ENCODE data around the gene MSI1. TPM values are rescaled to one million over a fixed set of nuclear protein-coding genes. Genes with fewer than 3 reads are reported as not detected.

The MSI1 gene
- total and polyA plus RNA-seq, 10 of the 15 experiments (the other 5 are each of a cell fraction or from before 2014, with no cell fraction given) = 0.04 TPM; not detected in 9

GRCh38 chr12:120292411-120292660 is 76.6 kb downstream of the MSI1 start:
- Histone ChIP-seq H3K27me3 (replicated peaks in 1 of 2; ENCODE audit: control insufficient read depth in 2 of 2, insufficient read depth in 2 of 2, low read length in 1 of 2) (no peaks in the 10 kb centered on the region), H3K9me3 (replicated peaks; ENCODE audit: control insufficient read depth, insufficient read depth, low read length) (no peaks in the 10 kb centered on the region), H3K9ac (ENCODE audit: control insufficient read depth, insufficient read depth, low read length) (peak overlapping the region; percentile 91), H3K79me2 (ENCODE audit: control insufficient read depth, insufficient read depth, low read length) (no peaks in the 10 kb centered on the region), H3K4me1 (ENCODE audit: control insufficient read depth, insufficient read depth, low read length) (peaks cover 9% of the 10 kb centered on the region), H3K36me3 (ENCODE audit: control insufficient read depth in 2 of 2, insufficient read depth in 2 of 2, low read length in 1 of 2) (no peaks in the 10 kb centered on the region), H3K4me2 (ENCODE audit: control insufficient read depth, insufficient read depth) (peak overlapping the region; percentile 67), H4K20me1 (ENCODE audit: control insufficient read depth, insufficient read depth) (no peaks in the 10 kb centered on the region), H2AFZ (ENCODE audit: control insufficient read depth, low read depth, low read length) (peak overlapping the region; percentile 25; the same call in 1 of the 2 replicates), H3K27ac (ENCODE audit: control insufficient read depth, insufficient read depth) (peak overlapping the region; percentile 100), H3K4me3 (peak overlapping the region; percentile 66)
- TF ChIP-seq ATF7 (IDR thresholded peaks at IDR 0.05; ENCODE audit: low read depth) (no peak), NKRF (conservative IDR thresholded peaks at IDR 0.05) (no peak; the same call in 1 of the 2 replicates), MLLT1 (IDR thresholded peaks at IDR 0.05) (no peak), FOXK2 (IDR thresholded peaks at IDR 0.05) (no peak), TBL1XR1 (IDR thresholded peaks at IDR 0.05; ENCODE audit: low read depth, low read length) (no peak), SMARCA5 (IDR thresholded peaks at IDR 0.05) (0 out of 2 replicates have a peak, but pooled peaks have one; percentile 8), CREB1 (IDR thresholded peaks at IDR 0.05; ENCODE audit: low read depth) (no peak), ZNF217 (IDR thresholded peaks at IDR 0.05) (peak; percentile 81), ZZZ3 (IDR thresholded peaks at IDR 0.05; ENCODE audit: control insufficient read depth, insufficient read length, low read depth) (no peak), SPI1 (IDR thresholded peaks at IDR 0.05; ENCODE audit: borderline replicate concordance, insufficient read depth, low read depth, low read length) (no peak), ATF3 (IDR thresholded peaks at IDR 0.05; ENCODE audit: borderline replicate concordance, extremely low read depth, low read depth, low read length) (no peak)
- FAIRE-seq (no peak), DNase-seq (ENCODE audit: low read depth, low spot score) (no peak), ATAC-seq (no peak; the same call in 2 of the 3 replicates)
- CTCF ChIA-PET = interaction anchor here (1.1 to 3.6 kb wide), 4 partner anchors 10 to 91 kb away, joined by 3 to 48 read pairs (median 22); partner anchors contain the start of genes RPLP0 and SIRT4
- POLR2A ChIA-PET = interaction anchor here (0.6 to 2.1 kb wide), 8 partner anchors 10 to 177 kb away, joined by 3 to 12 read pairs (median 5); partner anchors contain the start of genes RPLP0 and SIRT4
- no TSS peak for BruUV-seq (replicated peaks)
- WGBS (ENCODE audit: insufficient coverage, insufficient replicate concordance, low lambda C conversion rate, missing lambda C conversion rate) = under 1% methylated on average over 17 of the region's 17 CpGs
- in situ Hi-C loops (cut with MboI) (no loop called here), intact Hi-C loops (cut with micrococcal nuclease; ENCODE audit: unreplicated experiment) (no loop called here)
- SMC1A ChIA-PET (ENCODE audit: uncharacterized antibody, unreplicated experiment) = interaction anchor here (1.3 to 2.9 kb wide), 3 partner anchors 9 to 64 kb away, joined by 3 to 30 read pairs (median 8); partner anchors contain the start of gene SIRT4
- RAD21 ChIA-PET (ENCODE audit: unreplicated experiment) = interaction anchor here (1.6 to 3.5 kb wide), 3 partner anchors 26 to 64 kb away, joined by 6 to 17 read pairs (median 10); no protein-coding TSS in a partner anchor

Small RNA genes lying within 50 kb of the gene (small RNA-seq; reads per million reads assigned to genes)
- gene RNU4-1 = 1,469 reads per million, percentile 100 among the genes with 10 or more reads in this experiment
- 418 reads per million, percentile 99 among the genes with 10 or more reads in this experiment for gene RNU4-2
- gene RNU6-1088P = not detected

Other genes starting within 250 kb of the MSI1 start
Only the 7 nearest of the 15 such genes appear.
- under 0.01 TPM in 2 replicates for gene RNU4-2, start 77.3 kb downstream of the MSI1 start, total RNA-seq (2014; rRNA removed)
- 15,110 and 15,384 TPM in 2 replicates for gene RNU4-2, start 77.3 kb downstream of the MSI1 start, total RNA-seq (2014; rRNA removed; fragmentation: Illumina TruSeq; extraction: Trizol)
- 4,315 and 4,845 TPM in 2 replicates for gene RNU4-2, start 77.3 kb downstream of the MSI1 start, total RNA-seq (2021)
- gene RNU4-2, start 77.3 kb downstream of the MSI1 start, polyA plus RNA-seq (2011; rRNA removed) = under 0.01 and 61.6 TPM in 2 replicates
- gene RNU4-2, start 77.3 kb downstream of the MSI1 start, polyA plus RNA-seq (2014; fragmentation: Illumina TruSeq; extraction: Trizol) = not detected in 2 replicates
- gene RNU4-2, start 77.3 kb downstream of the MSI1 start, polyA plus RNA-seq (2014; fragmentation: Nextera tagmentation; extraction: Ambion mirVana) = not detected
- not detected in 2 replicates for gene RNU4-2, start 77.3 kb downstream of the MSI1 start, polyA plus RNA-seq (2014; rRNA removed)
- gene RNU4-2, start 77.3 kb downstream of the MSI1 start, polyA plus RNA-seq (2016; fragmentation: Nextera tagmentation; extraction: Ambion mirVana) = 1 to 10 TPM; 3.5 to 7.1 TPM
- gene RNU4-1, start 75.9 kb downstream of the MSI1 start, total RNA-seq (2014; rRNA removed) = under 0.01 TPM in 2 replicates
- 15,175 and 15,332 TPM in 2 replicates for gene RNU4-1, start 75.9 kb downstream of the MSI1 start, total RNA-seq (2014; rRNA removed; fragmentation: Illumina TruSeq; extraction: Trizol)
- 4,154 and 4,718 TPM in 2 replicates for gene RNU4-1, start 75.9 kb downstream of the MSI1 start, total RNA-seq (2021)
- gene RNU4-1, start 75.9 kb downstream of the MSI1 start, polyA plus RNA-seq (2011; rRNA removed) = under 0.01 and 92.4 TPM in 2 replicates
- gene RNU4-1, start 75.9 kb downstream of the MSI1 start, polyA plus RNA-seq (2014; fragmentation: Illumina TruSeq; extraction: Trizol) = not detected in 2 replicates
- gene RNU4-1, start 75.9 kb downstream of the MSI1 start, polyA plus RNA-seq (2014; fragmentation: Nextera tagmentation; extraction: Ambion mirVana) = 10 to 100 TPM in 1 of 2 experiments, not detected in 1; 11.5 TPM
- not detected in 2 replicates for gene RNU4-1, start 75.9 kb downstream of the MSI1 start, polyA plus RNA-seq (2014; rRNA removed)
- gene RNU4-1, start 75.9 kb downstream of the MSI1 start, polyA plus RNA-seq (2016; fragmentation: Nextera tagmentation; extraction: Ambion mirVana) = 1 to 10 TPM; 3.5 to 7.1 TPM
- 0.33 and 0.45 TPM in 2 replicates for gene SIRT4, start 66.8 kb downstream of the MSI1 start, total RNA-seq (2014; rRNA removed)
- gene SIRT4, start 66.8 kb downstream of the MSI1 start, total RNA-seq (2014; rRNA removed; fragmentation: Illumina TruSeq; extraction: Trizol) = 0.28 and 0.36 TPM in 2 replicates
- gene SIRT4, start 66.8 kb downstream of the MSI1 start, total RNA-seq (2021) = 0.31 and 0.74 TPM in 2 replicates
- 0.42 and 0.46 TPM in 2 replicates for gene SIRT4, start 66.8 kb downstream of the MSI1 start, polyA plus RNA-seq (2011; rRNA removed)
- 0.43 and 0.92 TPM in 2 replicates for gene SIRT4, start 66.8 kb downstream of the MSI1 start, polyA plus RNA-seq (2014; fragmentation: Illumina TruSeq; extraction: Trizol)
- gene SIRT4, start 66.8 kb downstream of the MSI1 start, polyA plus RNA-seq (2014; fragmentation: Nextera tagmentation; extraction: Ambion mirVana) = under 1 TPM; 0.79 to 0.98 TPM
- 0.19 TPM in 2 replicates for gene SIRT4, start 66.8 kb downstream of the MSI1 start, polyA plus RNA-seq (2014; rRNA removed)
- gene SIRT4, start 66.8 kb downstream of the MSI1 start, polyA plus RNA-seq (2016; fragmentation: Nextera tagmentation; extraction: Ambion mirVana) = under 1 TPM; 0.48 to 0.86 TPM
- gene PLA2G1B, start 41.4 kb downstream of the MSI1 start, total RNA-seq (2014; rRNA removed) = not detected in 2 replicates
- gene PLA2G1B, start 41.4 kb downstream of the MSI1 start, total RNA-seq (2014; rRNA removed; fragmentation: Illumina TruSeq; extraction: Trizol) = not detected in 2 replicates
- gene PLA2G1B, start 41.4 kb downstream of the MSI1 start, total RNA-seq (2021) = 2.5 TPM in 1 of 2 replicates, not detected in the other
- gene PLA2G1B, start 41.4 kb downstream of the MSI1 start, polyA plus RNA-seq (2011; rRNA removed) = not detected in 2 replicates
- gene PLA2G1B, start 41.4 kb downstream of the MSI1 start, polyA plus RNA-seq (2014; fragmentation: Illumina TruSeq; extraction: Trizol) = not detected in 2 replicates
- not detected for gene PLA2G1B, start 41.4 kb downstream of the MSI1 start, polyA plus RNA-seq (2014; fragmentation: Nextera tagmentation; extraction: Ambion mirVana)
- gene PLA2G1B, start 41.4 kb downstream of the MSI1 start, polyA plus RNA-seq (2014; rRNA removed) = not detected in 2 replicates
- gene PLA2G1B, start 41.4 kb downstream of the MSI1 start, polyA plus RNA-seq (2016; fragmentation: Nextera tagmentation; extraction: Ambion mirVana) = not detected
- 929 and 945 TPM in 2 replicates for gene COX6A1, start 68.9 kb upstream of the MSI1 start, total RNA-seq (2014; rRNA removed)
- 406 and 408 TPM in 2 replicates for gene COX6A1, start 68.9 kb upstream of the MSI1 start, total RNA-seq (2014; rRNA removed; fragmentation: Illumina TruSeq; extraction: Trizol)
- 411 and 444 TPM in 2 replicates for gene COX6A1, start 68.9 kb upstream of the MSI1 start, total RNA-seq (2021)
- 485 and 767 TPM in 2 replicates for gene COX6A1, start 68.9 kb upstream of the MSI1 start, polyA plus RNA-seq (2011; rRNA removed)
- gene COX6A1, start 68.9 kb upstream of the MSI1 start, polyA plus RNA-seq (2014; fragmentation: Illumina TruSeq; extraction: Trizol) = 243 and 574 TPM in 2 replicates
- gene COX6A1, start 68.9 kb upstream of the MSI1 start, polyA plus RNA-seq (2014; fragmentation: Nextera tagmentation; extraction: Ambion mirVana) = 1,000 to 10,000 TPM; 2,509 to 2,723 TPM
- 1,110 and 1,170 TPM in 2 replicates for gene COX6A1, start 68.9 kb upstream of the MSI1 start, polyA plus RNA-seq (2014; rRNA removed)
- gene COX6A1, start 68.9 kb upstream of the MSI1 start, polyA plus RNA-seq (2016; fragmentation: Nextera tagmentation; extraction: Ambion mirVana) = 1,000 to 10,000 TPM; 1,109 to 1,208 TPM
- gene TRIAP1, start 77.2 kb upstream of the MSI1 start, total RNA-seq (2014; rRNA removed) = 44.8 and 52.4 TPM in 2 replicates
- gene TRIAP1, start 77.2 kb upstream of the MSI1 start, total RNA-seq (2014; rRNA removed; fragmentation: Illumina TruSeq; extraction: Trizol) = 57.0 and 60.0 TPM in 2 replicates
- gene TRIAP1, start 77.2 kb upstream of the MSI1 start, total RNA-seq (2021) = 49.1 and 52.4 TPM in 2 replicates
- gene TRIAP1, start 77.2 kb upstream of the MSI1 start, polyA plus RNA-seq (2011; rRNA removed) = 92.7 and 128 TPM in 2 replicates
- gene TRIAP1, start 77.2 kb upstream of the MSI1 start, polyA plus RNA-seq (2014; fragmentation: Illumina TruSeq; extraction: Trizol) = 68.9 and 81.6 TPM in 2 replicates
- gene TRIAP1, start 77.2 kb upstream of the MSI1 start, polyA plus RNA-seq (2014; fragmentation: Nextera tagmentation; extraction: Ambion mirVana) = 100 to 1,000 TPM; 308 to 346 TPM
- 56.6 and 60.9 TPM in 2 replicates for gene TRIAP1, start 77.2 kb upstream of the MSI1 start, polyA plus RNA-seq (2014; rRNA removed)
- gene TRIAP1, start 77.2 kb upstream of the MSI1 start, polyA plus RNA-seq (2016; fragmentation: Nextera tagmentation; extraction: Ambion mirVana) = 100 to 1,000 TPM; 174 to 189 TPM
- gene GATC, start 77.3 kb upstream of the MSI1 start, total RNA-seq (2014; rRNA removed) = 20.1 and 22.7 TPM in 2 replicates
- gene GATC, start 77.3 kb upstream of the MSI1 start, total RNA-seq (2014; rRNA removed; fragmentation: Illumina TruSeq; extraction: Trizol) = 21.7 and 22.0 TPM in 2 replicates
- gene GATC, start 77.3 kb upstream of the MSI1 start, total RNA-seq (2021) = 33.6 and 40.3 TPM in 2 replicates
- 29.8 and 39.8 TPM in 2 replicates for gene GATC, start 77.3 kb upstream of the MSI1 start, polyA plus RNA-seq (2011; rRNA removed)
- 24.2 and 29.7 TPM in 2 replicates for gene GATC, start 77.3 kb upstream of the MSI1 start, polyA plus RNA-seq (2014; fragmentation: Illumina TruSeq; extraction: Trizol)
- gene GATC, start 77.3 kb upstream of the MSI1 start, polyA plus RNA-seq (2014; fragmentation: Nextera tagmentation; extraction: Ambion mirVana) = 1 to 10 TPM; 5.1 to 9.6 TPM
- gene GATC, start 77.3 kb upstream of the MSI1 start, polyA plus RNA-seq (2014; rRNA removed) = 14.5 and 17.2 TPM in 2 replicates
- 10 to 100 TPM; 27.2 to 31.6 TPM for gene GATC, start 77.3 kb upstream of the MSI1 start, polyA plus RNA-seq (2016; fragmentation: Nextera tagmentation; extraction: Ambion mirVana)

Data from GM12878 (cell line).